GM18517 (cell line): ENCODE measurements around the gene PPP1R13B.

Source experiments
- ATAC-seq: cut with Tn5 transposase; IDR thresholded peaks from one replicate; pipeline ENCODE4 v1.9.1; 2021; ENCODE audit warnings: mild to moderate bottlenecking, moderate library complexity; ENCODE audit not compliant: unreplicated experiment

The PPP1R13B gene

GRCh38 chr14:103702497-103703432 is 144.6 kb downstream of the PPP1R13B start:
- no peak for ATAC-seq

GRCh38 chr14:103702095-103702494 is 145.3 kb downstream of the PPP1R13B start:
- no peak for ATAC-seq

GRCh38 chr14:103700753-103701490 is 146.5 kb downstream of the PPP1R13B start:
- ATAC-seq = no peak

GRCh38 chr14:103699901-103700752 is 147.2 kb downstream of the PPP1R13B start:
- ATAC-seq = no peak

GRCh38 chr14:103699261-103699661 is 148.1 kb downstream of the PPP1R13B start:
- no peak for ATAC-seq

- no peak for ATAC-seq
Measured at GRCh38 chr14:103698380-103699260, 148.8 kb downstream of the PPP1R13B start.

GRCh38 chr14:103697603-103698379 is 149.6 kb downstream of the PPP1R13B start:
- ATAC-seq = no peak

- no peak for ATAC-seq
Measured at GRCh38 chr14:103697206-103697602, 150.2 kb downstream of the PPP1R13B start.

GRCh38 chr14:103696466-103697071 is 150.8 kb downstream of the PPP1R13B start:
- no peak for ATAC-seq

- ATAC-seq = no peak
Measured at GRCh38 chr14:103696070-103696402, 151.3 kb downstream of the PPP1R13B start.

GRCh38 chr14:103695296-103696069 is 151.9 kb downstream of the PPP1R13B start:
- no peak for ATAC-seq

- no peak for ATAC-seq
Measured at GRCh38 chr14:103694572-103695026, 152.8 kb downstream of the PPP1R13B start.

GRCh38 chr14:103693515-103693914 is 153.9 kb downstream of the PPP1R13B start:
- ATAC-seq = no peak

GRCh38 chr14:103692871-103693270 is 154.5 kb downstream of the PPP1R13B start:
- no peak for ATAC-seq

GRCh38 chr14:103692159-103692558 is 155.2 kb downstream of the PPP1R13B start:
- peak; percentile 15 for ATAC-seq

GRCh38 chr14:103691655-103692054 is 155.7 kb downstream of the PPP1R13B start:
- ATAC-seq = peak; percentile 75

- no peak for ATAC-seq
Measured at GRCh38 chr14:103690332-103690731, 157.0 kb downstream of the PPP1R13B start.
